AG20443 (cell line): ENCODE measurements around the gene C17orf67.
"Not testable (repeated sequence)": the region's sequence is repeated elsewhere in the genome, so short reads cannot be mapped to it uniquely, and the experiment has no call there.

Experiments
- DNase-seq: peaks from one replicate; pipeline ENCODE4 v3.0.0; 2012; ENCODE audit warnings: low spot score, mixed read lengths

Gene C17orf67

GRCh38 chr17:56773124-56773523, 60.6 kb downstream of the C17orf67 start:
- no peak for DNase-seq

GRCh38 chr17:56772442-56772841, 61.3 kb downstream of the C17orf67 start:
- DNase-seq = no peak

GRCh38 chr17:56771975-56772374, 61.7 kb downstream of the C17orf67 start:
- DNase-seq = no peak

- DNase-seq = no peak
These were observed 62.2 kb downstream of the C17orf67 start for GRCh38 chr17:56771563-56771962.

- no peak for DNase-seq
These were observed 63.3 kb downstream of the C17orf67 start for GRCh38 chr17:56770427-56770826.

- no peak for DNase-seq
These were observed 68.3 kb downstream of the C17orf67 start for GRCh38 chr17:56765449-56765848.

- no peak for DNase-seq
These were observed 70.7 kb downstream of the C17orf67 start for GRCh38 chr17:56762988-56763387.

GRCh38 chr17:56762144-56762543, 71.6 kb downstream of the C17orf67 start:
- no peak for DNase-seq

- DNase-seq = no peak
These were observed 72.3 kb downstream of the C17orf67 start for GRCh38 chr17:56761387-56761786.

- not testable (repeated sequence) for DNase-seq
These were observed 76.1 kb downstream of the C17orf67 start for GRCh38 chr17:56757611-56758010.

GRCh38 chr17:56756536-56756935, 77.2 kb downstream of the C17orf67 start:
- peak; percentile 84 for DNase-seq

GRCh38 chr17:56755310-56755709, 78.4 kb downstream of the C17orf67 start:
- no peak for DNase-seq

- peak; percentile 63 for DNase-seq
These were observed 79.1 kb downstream of the C17orf67 start for GRCh38 chr17:56754523-56755208.

GRCh38 chr17:56752263-56752836, 81.4 kb downstream of the C17orf67 start:
- no peak for DNase-seq

- DNase-seq = no peak
These were observed 82.5 kb downstream of the C17orf67 start for GRCh38 chr17:56751145-56751738.

- no peak for DNase-seq
These were observed 89.0 kb downstream of the C17orf67 start for GRCh38 chr17:56744721-56745120.

- no peak for DNase-seq
These were observed 91.1 kb downstream of the C17orf67 start for GRCh38 chr17:56742601-56743000.
